ENCODE results near the gene MATCAP1. TPM values are rescaled to one million over a fixed set of nuclear protein-coding genes. Genes with fewer than 3 reads are reported as not detected.

The MATCAP1 gene
- total RNA-seq, 1 experiment from 2014 or later = 51.2 TPM

DNA sequence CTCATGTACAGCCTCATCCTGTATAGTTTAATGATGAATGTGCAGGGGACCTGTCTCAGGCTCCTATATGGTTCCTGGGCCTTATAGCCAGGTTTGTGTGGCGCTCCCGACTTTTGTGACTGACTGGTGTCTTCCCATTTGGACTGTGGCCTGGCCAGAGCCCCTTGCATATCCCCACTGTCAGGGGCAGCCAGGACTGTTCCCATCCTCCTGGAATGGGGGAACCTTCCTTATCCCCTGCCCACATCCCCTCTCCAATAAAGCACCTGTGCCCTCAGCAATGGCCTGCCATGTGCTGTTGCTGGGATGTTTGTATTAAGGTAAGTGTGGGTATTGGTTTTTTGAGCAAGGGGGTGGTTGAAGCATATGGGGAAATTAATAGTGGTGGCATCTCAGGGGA, 35.5 kb downstream of the MATCAP1 start:
- H3K23ac ChIP-seq (ENCODE audit: insufficient read length, low read depth, low read length) = no peak overlapping the region
- H2BK12ac ChIP-seq (ENCODE audit: insufficient read length, low read depth, low read length) = no peak overlapping the region
- TF ChIP-seq CTCF (conservative IDR thresholded peaks at IDR 0.05) = no peak
- no peak overlapping the region for H3K27ac ChIP-seq (ENCODE audit: insufficient read length, low read depth, low read length)
- no peak overlapping the region for H3K4me2 ChIP-seq (ENCODE audit: insufficient read depth, insufficient read length, low read length)
- H2AFZ ChIP-seq (ENCODE audit: low read length) = no peak overlapping the region
- H3K9me3 ChIP-seq (ENCODE audit: control insufficient read depth, low read depth, low read length) = no peaks in the 10 kb centered on the region
- H3T11ph ChIP-seq (ENCODE audit: low read length) = no peak overlapping the region
- DNase-seq = no peak
- no peak overlapping the region for H3K4ac ChIP-seq (ENCODE audit: low read depth, low read length)
- H4K5ac ChIP-seq (ENCODE audit: insufficient read length, low read depth, low read length) = no peak overlapping the region
- H3K27ac Mint-ChIP-seq = no peak overlapping the region; a peak in 1 of 7 replicates
- H3K4me1 Mint-ChIP-seq = peaks cover 10 to 14% of the 10 kb centered on the region in 2 experiments
- peaks cover 0 to 3% of the 10 kb centered on the region in 2 experiments; a peak in 2 of 5 replicates for H3K9me3 Mint-ChIP-seq
- no peak overlapping the region for H2BK120ac ChIP-seq (ENCODE audit: low read depth, low read length, poor library complexity, severe bottlenecking)
- H3K14ac ChIP-seq (ENCODE audit: insufficient read depth, low read length) = no peak overlapping the region
- peaks cover 5% of the 10 kb centered on the region for H3K23me2 ChIP-seq (ENCODE audit: insufficient read length, low read depth, low read length, poor library complexity, severe bottlenecking)
- H3K18ac ChIP-seq (ENCODE audit: insufficient read length, low read depth, low read length) = no peak overlapping the region
- no peak overlapping the region for H2AK5ac ChIP-seq (ENCODE audit: insufficient read length, low read length)
- H2BK15ac ChIP-seq (ENCODE audit: low read depth, low read length) = no peak overlapping the region
- H3K27me3 ChIP-seq (ENCODE audit: insufficient read depth, low read length) = peaks cover 12% of the 10 kb centered on the region; the same call in 1 of the 2 replicates
- no peak overlapping the region for H3K9ac ChIP-seq (ENCODE audit: extremely low read depth, insufficient read length, low read length)
- peaks cover 13 to 54% (median 54%) of the 10 kb centered on the region in 3 experiments for H3K36me3 Mint-ChIP-seq (ENCODE audit: insufficient read depth in 1 of 3, low read depth in 3 of 3)
- no CpG with 5 or more reads among the region's 2 CpGs for WGBS (ENCODE audit: extremely low coverage, insufficient read length, low lambda C conversion rate)
- no peak overlapping the region for H2BK20ac ChIP-seq (ENCODE audit: low read depth, low read length, poor library complexity, severe bottlenecking)
- no peaks in the 10 kb centered on the region for H4K20me1 ChIP-seq (ENCODE audit: control insufficient read depth, insufficient read depth, insufficient read length)
- H3K79me1 ChIP-seq (ENCODE audit: insufficient read depth, low read depth, low read length, poor library complexity, severe bottlenecking) = no peaks in the 10 kb centered on the region
- no peaks in the 10 kb centered on the region for H3K4me1 ChIP-seq (ENCODE audit: insufficient read depth, low read length)
- peaks cover 23% of the 10 kb centered on the region for H3K27me3 Mint-ChIP-seq (ENCODE audit: low read depth)
- H3K79me2 ChIP-seq (ENCODE audit: insufficient read depth, low read length) = no peaks in the 10 kb centered on the region
- no peak overlapping the region; a peak in 1 of 5 replicates for H3K4me3 Mint-ChIP-seq
- no peak overlapping the region for H3K56ac ChIP-seq (ENCODE audit: insufficient read length, low read depth, low read length)
- H4K91ac ChIP-seq (ENCODE audit: insufficient read length, low read depth, low read length) = no peak overlapping the region
- H4K8ac ChIP-seq (replicated peaks; ENCODE audit: insufficient read length, low read depth, low read length) = no peak overlapping the region
- H2BK5ac ChIP-seq (ENCODE audit: insufficient read length, low read length) = no peak overlapping the region

All from H9 (cell line).